HG03342 (cell line): Measurements from ENCODE around the gene BHLHE40.

Source experiments
- ATAC-seq: cut with Tn5 transposase; IDR thresholded peaks from one replicate; pipeline ENCODE4 v1.9.1; 2021; ENCODE audit warnings: mild to moderate bottlenecking, moderate library complexity; ENCODE audit not compliant: unreplicated experiment

Gene BHLHE40

GRCh38 chr3:5016211-5017161, 37.2 kb downstream of the BHLHE40 start:
- ATAC-seq, result peak; percentile 63

- ATAC-seq, result no peak
These were observed 38.8 kb downstream of the BHLHE40 start for GRCh38 chr3:5017925-5018531.

- ATAC-seq, result no peak
These were observed 40.4 kb downstream of the BHLHE40 start for GRCh38 chr3:5019411-5020241.

GRCh38 chr3:5020242-5020722, 41.0 kb downstream of the BHLHE40 start:
- ATAC-seq, result no peak

GRCh38 chr3:5021116-5022092, 42.2 kb downstream of the BHLHE40 start:
- no peak for ATAC-seq

- peak; percentile 71 for ATAC-seq
These were observed 43.1 kb downstream of the BHLHE40 start for GRCh38 chr3:5022187-5022965.

- no peak for ATAC-seq
These were observed 43.9 kb downstream of the BHLHE40 start for GRCh38 chr3:5022966-5023776.

- no peak for ATAC-seq
These were observed 44.6 kb downstream of the BHLHE40 start for GRCh38 chr3:5023777-5024346.

GRCh38 chr3:5026046-5026362, 46.8 kb downstream of the BHLHE40 start:
- ATAC-seq, result no peak

GRCh38 chr3:5029715-5030114, 50.5 kb downstream of the BHLHE40 start:
- no peak for ATAC-seq

GRCh38 chr3:5030152-5030551, 50.9 kb downstream of the BHLHE40 start:
- no peak for ATAC-seq

GRCh38 chr3:5032844-5033243, 53.6 kb downstream of the BHLHE40 start:
- no peak for ATAC-seq
